ENCODE measurements around the gene SZRD1.

Gene SZRD1

GRCh38 chr1:16441282-16441665, 74.2 kb downstream of the SZRD1 start:
- DNase-seq, result no peak

DNA sequence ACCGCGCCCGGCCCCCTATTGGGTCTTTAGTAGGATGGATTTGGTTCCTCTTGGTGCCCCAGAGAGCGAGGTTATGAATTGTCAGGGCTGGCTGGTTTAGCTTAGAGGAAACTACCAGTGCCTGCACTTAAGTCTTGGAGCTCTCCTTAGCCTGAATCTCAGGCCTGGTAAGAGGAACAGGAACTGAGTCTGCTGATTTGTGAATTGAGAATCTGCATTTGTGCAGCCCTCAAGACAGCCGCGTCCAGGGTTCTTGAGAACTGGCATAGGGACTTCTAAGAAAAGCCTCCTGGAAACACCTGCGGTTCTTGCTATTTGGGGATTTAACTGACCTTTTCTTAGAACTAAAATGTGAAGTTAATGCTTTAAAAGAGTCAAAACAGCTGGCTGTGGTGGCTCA, 75.2 kb downstream of the SZRD1 start:
- DNase-seq, result no peak

- DNase-seq, result no peak
Measured at GRCh38 chr1:16442941-16443340, 75.9 kb downstream of the SZRD1 start.

DNA sequence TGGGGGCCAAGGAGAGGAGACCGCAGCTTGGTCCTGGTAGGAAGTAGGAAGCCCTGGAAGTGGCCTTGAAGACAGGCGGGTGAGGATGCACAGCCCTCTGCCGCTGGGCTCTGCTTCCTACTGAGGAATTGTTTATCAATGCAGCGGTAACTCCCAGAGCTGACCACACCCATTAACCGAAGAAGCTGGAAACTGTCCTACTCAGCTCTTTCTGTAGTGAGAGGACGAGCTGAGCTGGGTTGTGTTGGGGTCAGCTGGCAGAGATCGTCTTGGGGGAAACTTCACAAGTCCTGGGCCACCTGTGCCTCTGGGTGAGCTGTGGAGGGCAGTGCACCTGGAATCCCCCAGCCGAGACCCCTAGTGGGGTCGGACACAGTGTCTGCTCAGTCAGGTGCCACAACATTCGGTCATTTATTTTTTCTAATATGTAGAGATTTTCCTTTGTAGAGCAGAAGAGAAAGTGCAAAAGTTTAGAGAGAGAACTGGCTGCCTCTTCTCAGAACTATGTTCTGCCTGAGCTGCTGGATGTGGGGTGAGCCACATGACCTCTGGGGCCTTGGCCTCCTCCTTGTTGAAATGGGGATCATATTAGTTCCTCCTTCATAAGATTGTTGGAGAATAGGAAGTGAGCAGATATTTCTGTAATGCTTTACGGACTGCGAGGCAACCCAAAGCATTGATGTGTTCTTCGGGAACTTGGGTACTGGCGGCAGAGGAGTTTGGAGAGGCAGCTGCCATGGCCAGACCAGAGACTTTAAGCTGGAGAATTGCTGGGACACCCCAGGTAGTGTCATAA, 77.1 kb downstream of the SZRD1 start:
- no peak for DNase-seq

GRCh38 chr1:16445052-16445451, 78.0 kb downstream of the SZRD1 start:
- DNase-seq, result no peak

DNA sequence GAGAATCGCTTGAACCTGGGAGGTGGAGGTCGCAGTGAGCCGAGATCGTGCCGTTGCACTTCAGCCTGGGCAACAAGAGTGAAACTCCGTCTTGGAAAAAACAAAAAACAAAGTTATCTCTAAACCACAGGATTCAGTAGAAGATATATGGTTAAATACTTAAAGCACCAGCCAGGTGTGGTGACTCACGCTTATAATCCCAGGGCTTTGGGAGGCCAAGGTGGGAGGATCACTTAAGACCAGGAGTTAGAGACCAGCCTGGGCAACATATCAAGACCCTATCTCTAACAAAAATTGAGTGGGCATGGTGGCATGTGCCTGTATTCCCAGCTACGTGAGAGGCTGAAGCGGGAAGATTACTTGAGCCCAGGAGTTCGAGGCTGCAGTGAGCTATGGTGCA, 79.1 kb downstream of the SZRD1 start:
- no peak for DNase-seq

- no peak for DNase-seq
Measured at GRCh38 chr1:16447641-16448040, 80.6 kb downstream of the SZRD1 start.
